Measurements from ENCODE around the gene HSPG2. TPM values are rescaled to one million over a fixed set of nuclear protein-coding genes. Genes with fewer than 3 reads are reported as not detected.
"Not testable (repeated sequence)": the region's sequence is repeated elsewhere in the genome, so short reads cannot be mapped to it uniquely, and the experiment has no call there.

Gene HSPG2
- total and polyA plus RNA-seq, 4 donors = 49.6 to 85.8 (median 64.8) TPM

DNA sequence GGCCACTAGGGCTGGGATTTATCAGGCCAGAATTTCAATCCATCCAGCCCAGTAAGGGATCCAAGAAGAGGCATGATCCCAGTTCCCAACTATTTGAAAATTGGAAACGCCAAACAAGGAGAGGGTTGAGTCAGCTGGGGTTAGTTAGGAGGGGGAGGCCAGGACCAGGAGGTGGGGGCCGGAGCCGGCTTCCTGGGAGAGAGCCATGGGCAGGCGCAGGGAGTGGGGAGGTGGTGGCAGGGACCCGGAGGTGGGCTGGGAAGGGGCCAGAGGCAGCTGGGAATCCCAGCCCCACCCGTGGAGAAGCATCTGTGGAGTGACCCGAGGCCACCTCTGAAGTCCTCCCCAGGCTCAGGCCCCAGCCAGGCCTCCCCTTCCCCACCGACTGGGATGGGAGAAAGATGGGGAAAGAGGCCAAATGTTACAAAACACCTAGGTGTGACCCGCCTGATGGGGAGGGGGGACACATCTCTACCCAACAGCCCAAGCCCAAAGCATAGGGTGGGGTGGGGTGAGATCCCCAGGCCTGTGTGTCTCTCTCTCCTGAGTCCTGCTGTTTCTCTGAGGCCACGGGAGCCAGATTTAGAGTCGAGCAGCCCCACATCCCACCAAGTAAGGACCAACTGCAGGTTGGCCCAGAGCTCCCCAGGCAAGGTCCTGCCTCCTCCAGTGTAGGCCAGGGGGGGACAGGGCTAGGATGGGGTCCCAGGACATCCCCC is 10.1 kb downstream of the HSPG2 start:
- peaks cover 9% of the 10 kb centered on the region for H3K36me3 ChIP-seq (ENCODE audit: control insufficient read depth, insufficient read depth, low read length)
- DNase-seq (ENCODE audit: low read depth in 4 of 6, low spot score in 6 of 6) = no peak
- peaks cover 53% of the 10 kb centered on the region for H3K4me1 ChIP-seq (ENCODE audit: control insufficient read depth, insufficient read depth, low read length)
- no peaks in the 10 kb centered on the region for H3K9me3 ChIP-seq (ENCODE audit: control insufficient read depth, insufficient read depth, low read length)
- H3K27ac ChIP-seq (ENCODE audit: low read depth, low read length) = peak overlapping the region; percentile 17
- WGBS (ENCODE audit: insufficient coverage) = 69% methylated on average over 6 of the region's 11 CpGs
- no peak overlapping the region for H3K4me3 ChIP-seq (ENCODE audit: low read depth, low read length)
- H3K27me3 ChIP-seq (ENCODE audit: control insufficient read depth, insufficient read depth, low read length) = no peaks in the 10 kb centered on the region

DNA sequence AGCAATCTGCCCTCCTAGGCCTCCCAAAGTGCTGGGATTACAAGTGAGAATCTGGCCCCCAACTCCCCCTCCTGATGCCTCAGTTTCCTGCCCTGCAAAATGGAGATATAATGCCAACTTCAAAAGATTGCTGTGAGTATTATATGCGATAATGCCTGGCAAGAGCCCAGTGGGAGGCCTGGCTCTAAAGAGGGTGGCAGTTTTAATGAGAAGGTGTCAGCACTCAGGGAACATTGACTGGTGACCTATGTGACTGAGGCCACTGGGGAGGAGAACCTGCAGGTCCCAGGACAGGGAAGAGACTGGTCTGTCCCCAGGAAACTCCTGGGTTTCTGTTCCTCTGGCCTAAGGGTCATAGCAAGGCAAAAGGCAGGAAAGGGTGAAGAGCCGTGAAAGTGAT is 11.0 kb downstream of the HSPG2 start:
- H3K4me1 ChIP-seq (ENCODE audit: control insufficient read depth, insufficient read depth, low read length) = peaks cover 52% of the 10 kb centered on the region

DNA sequence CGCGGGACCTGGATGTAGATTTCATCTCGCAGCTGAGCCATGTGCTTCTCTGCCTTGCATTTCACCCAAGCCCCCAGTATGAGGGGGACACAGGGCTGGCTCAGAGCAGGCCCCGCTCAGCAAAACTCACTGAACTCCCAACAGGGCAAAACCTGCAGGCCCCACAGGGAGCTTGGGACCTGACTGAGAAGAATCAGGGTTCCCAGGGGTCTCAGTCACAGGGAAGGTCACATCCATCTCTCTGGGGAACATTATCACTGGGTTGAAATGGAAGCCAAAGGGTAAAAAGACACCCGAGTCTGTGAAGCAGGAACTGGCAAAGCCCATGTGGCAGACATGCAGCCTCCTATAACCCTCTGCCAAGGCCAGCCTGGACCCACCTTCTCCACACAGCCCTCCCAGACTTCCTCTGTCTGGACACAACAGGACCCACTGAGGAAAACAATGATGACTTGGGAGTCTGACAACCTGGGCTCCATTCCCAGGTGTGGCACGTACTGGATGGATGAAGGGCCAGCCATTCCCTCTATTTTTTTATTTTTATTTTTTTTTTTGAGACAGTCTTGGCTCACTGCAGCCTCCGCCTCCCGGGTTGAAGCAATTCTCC is 11.7 kb downstream of the HSPG2 start:
- peaks cover 5% of the 10 kb centered on the region for H3K36me3 ChIP-seq (ENCODE audit: control insufficient read depth, insufficient read depth, low read length)
- DNase-seq (ENCODE audit: low read depth in 4 of 6, low spot score in 6 of 6) = no peak
- H3K27ac ChIP-seq (ENCODE audit: low read depth, low read length) = no peak overlapping the region
- H3K27me3 ChIP-seq (ENCODE audit: control insufficient read depth, insufficient read depth, low read length) = no peaks in the 10 kb centered on the region
- no peak overlapping the region for H3K4me3 ChIP-seq (ENCODE audit: low read depth, low read length)
- no peaks in the 10 kb centered on the region for H3K9me3 ChIP-seq (ENCODE audit: control insufficient read depth, insufficient read depth, low read length)
- 65% methylated on average over 5 of the region's 8 CpGs for WGBS (ENCODE audit: insufficient coverage)
- peaks cover 54% of the 10 kb centered on the region for H3K4me1 ChIP-seq (ENCODE audit: control insufficient read depth, insufficient read depth, low read length)

More for the DNA sequence above, 11.0 kb downstream of the HSPG2 start:
- DNase-seq (ENCODE audit: low read depth in 4 of 6, low spot score in 6 of 6) = no peak
- 91% methylated on average over 2 of the region's 2 CpGs for WGBS (ENCODE audit: insufficient coverage)
- Histone ChIP-seq H3K27me3 (ENCODE audit: control insufficient read depth, insufficient read depth, low read length) (no peaks in the 10 kb centered on the region), H3K4me3 (ENCODE audit: low read depth, low read length) (no peak overlapping the region), H3K36me3 (ENCODE audit: control insufficient read depth, insufficient read depth, low read length) (peaks cover 6% of the 10 kb centered on the region), H3K27ac (ENCODE audit: low read depth, low read length) (no peak overlapping the region), H3K9me3 (ENCODE audit: control insufficient read depth, insufficient read depth, low read length) (no peaks in the 10 kb centered on the region)

DNA sequence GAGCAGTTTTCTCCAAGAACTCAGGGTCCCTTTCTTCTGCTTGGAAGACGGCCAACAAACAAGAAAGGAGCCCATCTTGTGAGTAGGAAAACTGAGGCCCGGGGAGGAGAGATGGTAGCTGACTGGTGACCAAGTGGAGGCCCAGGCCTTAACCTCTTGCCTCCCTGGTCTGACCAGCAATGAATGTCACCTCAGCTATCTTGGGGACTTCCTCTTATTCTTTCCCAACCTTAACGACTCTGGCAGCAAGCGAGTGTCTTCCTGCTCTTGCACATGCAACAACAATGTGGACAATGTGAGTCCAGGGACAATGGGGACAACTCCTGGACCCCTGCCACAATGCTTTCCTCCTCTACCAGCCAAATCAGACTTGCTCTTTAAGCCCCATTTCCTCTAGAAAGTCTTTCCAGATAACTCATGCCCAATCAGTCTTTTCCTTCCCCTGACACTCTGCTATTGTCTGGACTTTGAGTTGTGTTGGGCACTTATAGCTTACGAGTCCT is 12.6 kb downstream of the HSPG2 start:
- H3K27me3 ChIP-seq (ENCODE audit: control insufficient read depth, insufficient read depth, low read length) = no peaks in the 10 kb centered on the region
- peaks cover 5% of the 10 kb centered on the region for H3K36me3 ChIP-seq (ENCODE audit: control insufficient read depth, insufficient read depth, low read length)
- WGBS (ENCODE audit: insufficient coverage) = 64% methylated on average over 3 of the region's 5 CpGs
- H3K27ac ChIP-seq (ENCODE audit: low read depth, low read length) = no peak overlapping the region
- no peaks in the 10 kb centered on the region for H3K9me3 ChIP-seq (ENCODE audit: control insufficient read depth, insufficient read depth, low read length)
- DNase-seq (ENCODE audit: low read depth in 4 of 6, low spot score in 6 of 6) = no peak
- H3K4me3 ChIP-seq (ENCODE audit: low read depth, low read length) = no peak overlapping the region
- peaks cover 51% of the 10 kb centered on the region for H3K4me1 ChIP-seq (ENCODE audit: control insufficient read depth, insufficient read depth, low read length)

DNA sequence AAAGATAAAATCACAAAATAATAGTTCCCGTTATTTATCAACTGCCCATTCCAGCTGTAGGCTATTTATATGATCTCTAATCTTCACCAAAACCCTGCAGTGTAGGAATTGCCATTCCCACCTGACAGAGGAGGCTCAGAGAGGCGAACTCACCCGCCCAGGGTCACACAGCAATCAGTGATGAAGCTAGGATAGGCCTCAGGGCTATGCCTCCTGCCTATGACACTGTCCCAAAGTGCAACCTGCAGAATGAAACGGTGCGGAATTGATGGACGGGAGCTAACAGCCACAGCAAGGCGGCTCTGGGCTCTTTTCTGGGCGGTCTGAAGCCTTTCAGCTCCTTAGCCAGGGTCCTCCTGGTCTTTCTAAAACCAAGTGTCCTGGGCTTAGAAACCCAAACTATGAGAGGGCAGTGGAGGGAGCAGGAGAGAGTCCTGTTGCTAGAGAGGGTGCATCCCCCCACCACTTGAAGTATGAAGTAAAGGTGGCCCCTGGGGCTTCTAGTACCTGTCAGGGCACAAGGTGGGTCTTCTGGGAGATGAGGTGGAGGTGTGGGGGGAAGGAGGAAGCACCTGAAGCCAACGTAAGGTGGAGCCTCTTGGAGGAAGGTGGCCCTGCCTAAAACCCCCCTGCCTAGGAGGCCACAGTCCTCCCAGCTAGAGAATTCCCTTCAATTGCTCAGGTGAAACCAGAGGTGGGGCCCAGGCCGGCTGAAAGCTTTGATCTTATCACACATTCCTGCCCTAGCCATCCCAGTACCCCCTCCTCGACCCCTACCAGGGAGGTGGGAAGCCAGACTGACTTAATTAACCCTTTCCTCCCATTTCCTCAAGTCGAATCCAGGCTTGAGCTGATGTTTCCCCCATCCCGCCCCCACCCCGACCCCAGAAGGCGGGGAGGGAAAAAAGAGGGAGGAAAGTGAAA is 14.8 kb downstream of the HSPG2 start:
- no peaks in the 10 kb centered on the region for H3K27me3 ChIP-seq (ENCODE audit: control insufficient read depth, insufficient read depth, low read length)
- peaks cover 41% of the 10 kb centered on the region for H3K4me1 ChIP-seq (ENCODE audit: control insufficient read depth, insufficient read depth, low read length)
- no peaks in the 10 kb centered on the region for H3K9me3 ChIP-seq (ENCODE audit: control insufficient read depth, insufficient read depth, low read length)
- no peak for DNase-seq (ENCODE audit: low read depth in 4 of 6, low spot score in 6 of 6)
- no peak overlapping the region for H3K27ac ChIP-seq (ENCODE audit: low read depth, low read length)
- 69% methylated on average over 8 of the region's 15 CpGs for WGBS (ENCODE audit: insufficient coverage)
- no peaks in the 10 kb centered on the region for H3K36me3 ChIP-seq (ENCODE audit: control insufficient read depth, insufficient read depth, low read length)
- H3K4me3 ChIP-seq (ENCODE audit: low read depth, low read length) = no peak overlapping the region

DNA sequence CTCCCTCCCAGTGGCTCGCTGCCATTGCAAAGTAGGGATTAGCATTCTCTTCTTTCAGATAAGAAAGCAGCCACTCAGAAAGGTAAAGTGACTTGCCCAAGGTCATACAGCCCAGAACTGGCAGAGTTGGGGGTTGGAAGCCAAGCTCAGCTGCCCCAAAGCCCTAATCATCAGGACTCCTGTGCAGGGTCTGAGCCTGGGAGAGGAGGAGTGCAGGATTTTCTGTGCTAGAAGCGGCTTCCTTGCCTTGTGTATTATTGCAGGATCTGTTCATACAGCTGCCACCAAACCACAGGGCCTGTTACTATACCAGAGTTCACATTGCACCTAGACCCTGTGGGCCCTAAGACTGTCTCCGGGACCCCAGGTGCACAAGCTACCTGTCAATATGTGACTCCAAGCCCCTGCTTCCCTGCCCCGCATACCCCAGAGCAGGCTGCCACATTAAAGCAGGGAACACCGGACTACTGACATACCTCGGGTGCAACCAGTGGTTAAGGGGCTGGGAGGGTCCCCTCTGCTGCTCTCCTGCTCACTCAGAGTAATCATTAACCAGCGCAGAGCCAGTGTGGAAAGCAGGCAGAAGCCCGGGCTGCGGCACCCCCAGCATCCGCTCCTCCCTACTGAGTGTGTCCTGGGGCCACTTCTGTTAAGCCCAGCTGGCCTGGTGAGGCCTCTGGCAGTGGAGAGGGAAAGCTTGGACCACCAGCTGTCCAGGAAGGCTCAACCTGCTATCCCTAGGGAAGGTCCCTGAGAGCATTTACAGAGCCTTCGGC is 15.8 kb downstream of the HSPG2 start:
- DNase-seq (ENCODE audit: low read depth in 4 of 6, low spot score in 6 of 6) = no peak
- 62% methylated on average over 9 of the region's 11 CpGs for WGBS (ENCODE audit: insufficient coverage)
- Histone ChIP-seq H3K27ac (ENCODE audit: low read depth, low read length) (no peak overlapping the region), H3K9me3 (ENCODE audit: control insufficient read depth, insufficient read depth, low read length) (no peaks in the 10 kb centered on the region), H3K4me1 (ENCODE audit: control insufficient read depth, insufficient read depth, low read length) (peaks cover 33% of the 10 kb centered on the region), H3K4me3 (ENCODE audit: low read depth, low read length) (no peak overlapping the region), H3K27me3 (ENCODE audit: control insufficient read depth, insufficient read depth, low read length) (no peaks in the 10 kb centered on the region), H3K36me3 (ENCODE audit: control insufficient read depth, insufficient read depth, low read length) (no peaks in the 10 kb centered on the region)

DNA sequence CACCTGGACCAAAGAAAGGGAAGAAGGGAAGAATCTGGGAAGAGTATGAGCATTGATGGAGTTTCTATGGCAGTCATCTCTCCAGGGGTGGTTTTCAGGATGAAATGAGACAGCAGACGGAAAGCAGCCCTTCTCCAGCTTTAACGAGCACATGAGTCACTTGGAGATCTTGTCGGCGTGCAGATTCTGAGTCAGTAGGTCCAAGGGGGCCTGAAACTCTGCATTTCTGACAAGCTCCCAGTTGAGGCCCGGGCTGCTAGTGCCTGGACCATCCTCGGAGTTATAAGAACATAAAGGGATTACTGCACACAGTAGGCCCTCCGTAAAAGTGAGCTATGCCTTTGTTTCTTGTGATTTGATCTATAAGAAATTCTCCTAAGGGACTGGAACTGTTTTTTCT is 17.6 kb downstream of the HSPG2 start:
- DNase-seq (ENCODE audit: low read depth in 4 of 6, low spot score in 6 of 6) = no peak
- 79% methylated on average over 6 of the region's 7 CpGs for WGBS (ENCODE audit: insufficient coverage)
- Histone ChIP-seq H3K4me3 (ENCODE audit: low read depth, low read length) (no peak overlapping the region), H3K27me3 (ENCODE audit: control insufficient read depth, insufficient read depth, low read length) (no peaks in the 10 kb centered on the region), H3K27ac (ENCODE audit: low read depth, low read length) (no peak overlapping the region), H3K36me3 (ENCODE audit: control insufficient read depth, insufficient read depth, low read length) (no peaks in the 10 kb centered on the region), H3K9me3 (ENCODE audit: control insufficient read depth, insufficient read depth, low read length) (no peaks in the 10 kb centered on the region), H3K4me1 (ENCODE audit: control insufficient read depth, insufficient read depth, low read length) (peaks cover 30% of the 10 kb centered on the region)

DNA sequence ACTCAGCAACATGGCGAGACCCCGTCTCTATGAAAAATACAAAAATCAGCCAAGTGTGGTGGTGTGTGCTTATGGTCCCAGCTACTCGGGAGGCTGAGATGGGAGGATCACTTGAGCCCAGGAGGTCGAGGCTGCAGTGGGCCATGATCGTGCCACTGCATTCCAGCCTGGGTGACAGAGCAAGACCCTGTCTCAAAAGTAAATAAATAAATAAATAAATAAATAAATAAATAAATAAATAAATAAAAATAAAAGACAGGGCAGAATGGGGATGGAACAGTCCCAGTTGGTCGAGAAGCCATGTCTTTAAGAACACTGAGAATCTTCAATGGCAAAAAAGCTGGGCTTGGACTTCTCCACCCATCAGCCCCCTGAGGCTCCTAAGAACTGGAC is 19.9 kb downstream of the HSPG2 start:
- not testable (repeated sequence) for H3K9me3 ChIP-seq (ENCODE audit: control insufficient read depth, insufficient read depth, low read length); H3K27me3 ChIP-seq (ENCODE audit: control insufficient read depth, insufficient read depth, low read length); H3K36me3 ChIP-seq (ENCODE audit: control insufficient read depth, insufficient read depth, low read length); H3K27ac ChIP-seq (ENCODE audit: low read depth, low read length); DNase-seq (ENCODE audit: low read depth in 4 of 6, low spot score in 6 of 6); H3K4me3 ChIP-seq (ENCODE audit: low read depth, low read length)
- 67% methylated on average over 3 of the region's 6 CpGs for WGBS (ENCODE audit: insufficient coverage)
- peaks cover 46% of the 10 kb centered on the region for H3K4me1 ChIP-seq (ENCODE audit: control insufficient read depth, insufficient read depth, low read length)

Data from spinal cord (tissue), 10 donors.